Transverse colon (tissue), 3 donors: ENCODE measurements around the gene FBXL17.

Experiments
- CTCF ChIP-seq, 5 experiments: fragments of 200-600 bp in 3 of 5; fragments of 450-650 bp in 2 of 5; sonication (generic) in 3 of 5; IDR thresholded peaks; 1 replicate in 2 of 5; 2 replicates in 3 of 5; pipeline ENCODE4 v1.5.1; 2016 to 2017; ENCODE audit warnings: antibody characterized with exemption in 5 of 5, inconsistent platforms in 3 of 5, mild to moderate bottlenecking in 2 of 5, moderate library complexity in 1 of 5
- POLR2A ChIP-seq: fragments of 450-650 bp; IDR thresholded peaks from one replicate; pipeline ENCODE4 v1.6.1; 2016; ENCODE audit warnings: antibody characterized with exemption, mild to moderate bottlenecking, moderate library complexity

GRCh38 chr5:108104448-108104847, 277.4 kb downstream of the FBXL17 start:
- TF ChIP-seq CTCF (IDR thresholded peaks at IDR 0.05) (no peak), POLR2A (no peak)
